Muscle of back (tissue), 11 donors: ENCODE data around the gene TSBP1. TPM values are rescaled to one million over a fixed set of nuclear protein-coding genes. Genes with fewer than 3 reads are reported as not detected.
"Not testable (repeated sequence)": the region's sequence is repeated elsewhere in the genome, so short reads cannot be mapped to it uniquely, and the experiment has no call there.

Source experiments
- DNase-seq, 3 donors: peaks; one replicate each; pipeline versions ENCODE4 v3.0.0 to v3.0.0-alpha.2; 2013
- polyA plus RNA-seq, 10 donors: library from polyadenylated mRNA; unstranded; fragments of 120-200 nt; gene quantifications; one replicate each; pipeline ENCODE4 v1.2.1, GENCODE V29; 2013; ENCODE audit not compliant: insufficient read length in 10 of 10

The TSBP1 gene
- polyA plus RNA-seq, 10 donors, result 0.45 TPM; not detected in 9

DNA sequence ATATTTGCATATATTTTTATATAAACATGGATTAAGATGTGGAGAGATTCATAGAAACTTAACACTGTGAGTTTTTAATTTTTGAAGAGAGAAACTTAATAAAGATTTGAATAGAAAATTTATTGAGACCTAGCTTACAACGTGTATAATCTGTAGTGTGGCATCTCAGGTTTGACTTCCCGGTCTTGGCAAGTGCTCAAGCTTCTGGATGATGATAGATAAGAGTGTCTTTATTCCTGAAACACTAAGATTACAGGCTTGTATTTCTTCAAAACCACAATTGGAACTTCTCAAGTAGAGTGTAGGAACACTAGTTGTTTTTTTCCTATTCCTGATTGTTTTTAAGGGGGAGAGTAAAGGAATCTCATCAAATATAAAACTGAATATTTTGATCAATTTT is 83.3 kb downstream of the TSBP1 start:
- no peak for DNase-seq

DNA sequence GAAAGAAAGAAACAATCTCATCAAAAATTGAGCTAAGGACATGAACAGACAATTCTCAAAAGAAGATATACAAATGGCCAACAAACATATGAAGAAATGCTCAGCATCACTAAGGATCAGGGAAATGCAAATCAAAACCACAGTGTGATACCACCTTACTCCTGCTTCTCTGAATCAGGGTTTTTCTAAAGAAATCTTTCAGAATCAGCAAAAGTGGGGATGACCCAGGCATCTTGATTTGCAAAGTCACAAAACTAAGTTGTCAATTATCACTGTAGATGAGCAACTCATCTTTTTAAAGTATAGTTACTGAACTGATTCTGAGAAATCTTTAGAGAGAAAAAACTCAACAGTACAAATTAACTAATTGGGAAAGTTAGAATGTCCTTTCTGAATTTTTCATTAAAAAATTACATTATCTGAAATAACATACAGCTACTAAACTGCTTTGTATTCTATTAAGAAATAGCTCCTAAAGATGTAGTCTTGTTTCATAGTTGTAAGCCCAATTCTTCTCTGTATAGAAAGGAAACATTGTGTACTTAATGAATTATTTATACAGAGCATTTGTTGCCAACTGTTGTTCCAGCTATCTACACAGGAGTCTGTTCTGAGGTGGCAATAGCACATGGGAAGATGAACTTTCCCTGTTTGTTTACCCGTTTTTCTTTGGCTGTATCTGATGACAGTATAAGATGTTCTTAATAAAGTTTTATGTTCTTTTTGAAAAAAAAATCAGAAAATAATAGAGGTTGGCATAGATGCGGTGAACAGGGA is 97.7 kb downstream of the TSBP1 start:
- DNase-seq, result not testable (repeated sequence)

DNA sequence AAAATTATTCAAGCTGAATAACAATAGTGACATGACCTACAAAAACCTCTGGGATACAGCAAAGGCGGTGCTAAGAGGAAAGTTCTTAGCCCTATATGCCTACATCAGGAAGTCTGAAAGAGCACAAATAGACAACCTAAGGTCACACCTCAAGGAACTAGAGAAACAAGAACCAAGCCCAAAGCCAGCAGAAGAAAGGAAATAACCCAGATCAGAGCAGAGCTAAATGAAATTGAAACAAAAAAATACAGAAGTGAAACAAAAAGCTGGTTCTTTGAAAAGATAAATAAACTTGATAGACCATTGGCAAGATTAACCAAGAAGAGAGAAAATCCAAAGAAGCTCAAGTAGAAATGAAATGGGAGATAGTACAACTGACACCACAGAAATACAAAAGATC is 100.3 kb downstream of the TSBP1 start:
- no peak for DNase-seq

DNA sequence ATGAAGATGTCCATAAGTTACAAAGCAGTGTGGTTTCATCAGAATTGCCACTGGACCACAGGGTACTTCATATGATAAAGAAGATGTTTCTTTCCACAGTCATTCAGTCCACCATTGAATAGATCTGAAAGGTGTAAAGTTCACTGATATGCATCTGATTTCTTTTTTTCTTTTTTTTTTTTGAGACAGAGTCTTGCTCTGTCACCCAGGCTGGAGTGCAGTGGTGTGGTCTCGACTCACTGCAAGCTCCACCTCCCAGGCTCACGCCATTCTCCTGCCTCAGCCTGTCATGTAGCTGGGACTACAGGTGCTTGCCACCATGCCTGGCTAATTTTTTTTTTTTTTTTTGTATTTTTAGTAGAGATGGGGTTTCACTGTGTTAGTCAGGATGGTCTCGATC is 103.2 kb downstream of the TSBP1 start:
- DNase-seq, result not testable (repeated sequence)

DNA sequence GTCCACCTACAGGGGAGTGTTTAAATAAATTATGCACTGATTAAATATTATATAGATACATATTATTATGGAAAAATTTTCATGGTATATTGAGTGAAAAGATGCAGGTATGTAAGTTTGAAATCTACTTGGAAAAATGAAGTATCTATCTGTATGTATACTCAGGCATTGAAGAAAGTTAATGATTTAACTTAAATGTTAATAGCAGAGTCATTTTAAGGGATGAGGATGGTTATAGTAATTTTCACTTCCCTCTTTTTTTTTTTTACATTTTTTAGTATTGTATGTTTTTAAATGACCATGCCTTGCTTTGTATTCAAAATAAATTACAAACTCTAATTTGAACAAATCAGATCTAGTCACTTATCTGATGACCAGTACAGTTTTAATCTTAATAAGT is 104.7 kb downstream of the TSBP1 start:
- no peak for DNase-seq

DNA sequence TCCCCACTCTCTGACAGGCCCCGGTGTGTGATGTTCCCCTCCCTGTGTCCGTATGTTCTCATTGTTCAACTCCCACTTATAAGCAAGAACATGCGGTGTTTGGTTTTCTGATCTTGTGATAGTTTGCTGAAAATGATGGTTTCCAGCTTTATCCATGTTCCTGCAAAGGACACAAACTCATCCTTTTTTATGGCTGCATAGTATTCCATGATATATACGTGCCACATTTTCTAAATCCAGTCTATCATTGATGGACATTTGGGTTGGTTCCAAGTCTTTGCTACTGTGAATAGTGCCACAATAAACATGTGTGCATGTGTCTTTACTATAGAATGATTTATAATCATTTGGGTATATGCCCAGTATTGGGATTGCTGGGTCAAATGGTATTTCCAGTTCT is 114.4 kb downstream of the TSBP1 start:
- DNase-seq, result not testable (repeated sequence)

DNA sequence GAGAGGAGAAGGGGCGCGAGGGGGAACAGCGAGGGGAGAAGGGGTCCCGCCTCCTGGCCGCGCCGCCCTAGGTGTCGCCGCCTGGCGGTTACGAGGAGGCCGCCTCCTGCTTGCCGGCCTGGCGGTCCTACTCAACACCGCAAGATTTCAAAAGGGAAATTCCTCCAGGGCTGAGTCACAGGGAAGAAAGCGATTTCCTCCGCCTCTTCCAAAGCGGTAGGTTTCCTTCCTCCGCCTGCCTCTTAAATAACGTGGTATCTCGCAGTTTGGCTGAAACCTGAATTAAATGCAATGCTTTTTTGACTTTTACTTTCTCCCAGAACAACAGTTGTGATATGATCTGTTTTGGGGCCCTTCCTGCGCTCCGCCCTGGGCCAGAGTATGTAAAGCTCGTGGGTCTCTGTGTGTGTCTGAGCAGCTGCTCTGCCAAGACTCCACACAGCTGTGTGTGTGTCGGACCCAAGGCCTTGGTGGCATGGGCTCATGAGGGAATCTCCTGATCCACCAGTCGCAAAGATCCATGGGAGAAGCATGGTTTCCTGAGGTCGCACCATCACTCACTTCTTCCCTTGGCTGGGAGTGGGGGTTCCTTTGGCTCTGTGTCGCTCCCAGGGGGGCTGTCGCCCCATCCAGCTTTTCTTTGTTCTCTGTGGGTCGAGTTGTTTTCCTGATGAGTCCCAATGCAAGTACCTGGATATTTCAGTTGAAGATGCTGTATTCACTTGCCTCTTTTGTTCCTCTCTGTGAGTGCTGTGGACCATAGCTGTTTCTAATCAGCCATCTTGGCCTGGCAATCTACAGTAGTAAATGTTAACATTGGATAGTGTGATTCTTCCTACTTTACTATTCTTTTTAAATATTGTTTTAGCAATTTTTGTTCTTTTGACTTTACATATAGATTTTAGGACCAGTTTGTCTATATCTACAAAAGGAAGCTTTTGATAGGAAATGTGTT is 116.2 kb downstream of the TSBP1 start:
- DNase-seq, result peak; percentile 87 to 93 (median 89)

DNA sequence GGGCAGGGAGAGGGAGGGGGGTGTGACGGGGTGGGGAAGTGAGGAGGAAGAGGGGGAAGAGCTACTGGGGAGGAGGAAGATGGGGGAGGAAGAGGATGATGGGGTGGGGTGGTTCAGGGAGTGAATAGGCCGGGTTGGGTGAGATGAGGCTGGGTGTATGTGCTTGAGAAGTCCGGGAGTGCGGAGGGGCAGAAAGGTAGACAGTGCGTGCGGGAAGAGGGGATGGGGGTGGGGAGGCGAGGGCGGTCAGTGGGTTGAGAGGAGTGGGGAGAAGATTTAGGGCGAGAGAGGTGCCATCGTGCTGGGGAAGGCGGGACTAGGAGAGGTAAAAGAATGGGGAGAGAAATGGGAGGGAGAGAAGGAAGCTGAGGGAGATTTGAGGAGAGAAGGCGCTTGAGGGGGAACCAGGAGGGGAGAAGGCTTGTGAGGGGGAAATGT is 116.9 kb downstream of the TSBP1 start:
- DNase-seq, result no peak

DNA sequence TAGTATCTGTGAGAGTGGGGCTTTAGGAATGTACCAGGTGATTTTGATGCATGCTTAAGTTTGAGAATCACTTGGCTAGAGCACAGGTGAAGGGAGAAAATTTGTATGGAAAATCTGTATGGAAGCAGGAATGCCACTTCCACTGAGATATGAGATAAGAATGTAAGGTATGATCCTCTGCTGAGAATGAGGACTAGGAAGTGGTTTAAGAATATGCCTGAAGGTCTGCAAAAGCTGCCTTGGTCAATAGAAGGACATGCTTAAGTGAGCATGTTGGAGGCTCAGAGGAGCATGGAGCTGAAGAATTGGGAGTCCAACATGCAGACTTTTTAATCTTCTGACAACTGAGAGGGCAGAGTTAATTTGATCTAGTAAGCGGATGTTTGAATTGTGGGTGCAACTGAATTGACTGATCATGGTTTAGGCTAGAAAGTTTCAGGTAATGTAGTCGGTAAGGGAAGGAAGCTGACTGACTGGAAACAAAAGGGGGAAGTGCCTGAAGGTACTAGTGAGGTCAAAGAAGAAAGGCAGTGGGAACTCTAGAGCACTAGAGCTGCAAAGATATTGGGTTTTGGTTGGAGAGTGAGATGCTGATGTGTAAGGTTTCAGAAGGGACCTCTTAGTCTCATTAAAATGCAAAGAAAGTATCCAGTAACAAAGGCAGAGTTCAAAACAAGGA is 119.2 kb downstream of the TSBP1 start:
- no peak for DNase-seq

DNA sequence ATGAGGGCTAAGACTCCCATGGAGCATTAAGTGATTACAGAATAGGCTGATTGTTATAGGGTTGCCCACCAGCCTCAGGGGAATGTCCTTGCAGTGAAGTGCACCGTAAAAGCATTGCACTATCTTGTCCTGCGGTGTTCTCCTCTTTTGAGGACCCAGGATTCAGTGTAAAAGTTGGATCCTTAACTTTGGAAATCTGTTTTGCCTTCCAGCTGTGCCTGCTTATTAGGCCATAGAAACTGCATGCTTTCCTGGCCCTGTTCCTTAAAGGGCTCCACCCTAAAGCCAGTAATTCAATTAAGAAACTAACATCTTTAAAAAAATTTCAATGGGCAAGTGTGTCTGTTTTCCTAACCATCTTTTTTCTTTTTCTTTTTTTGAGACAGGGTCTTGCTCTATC is 122.4 kb downstream of the TSBP1 start:
- DNase-seq, result no peak

DNA sequence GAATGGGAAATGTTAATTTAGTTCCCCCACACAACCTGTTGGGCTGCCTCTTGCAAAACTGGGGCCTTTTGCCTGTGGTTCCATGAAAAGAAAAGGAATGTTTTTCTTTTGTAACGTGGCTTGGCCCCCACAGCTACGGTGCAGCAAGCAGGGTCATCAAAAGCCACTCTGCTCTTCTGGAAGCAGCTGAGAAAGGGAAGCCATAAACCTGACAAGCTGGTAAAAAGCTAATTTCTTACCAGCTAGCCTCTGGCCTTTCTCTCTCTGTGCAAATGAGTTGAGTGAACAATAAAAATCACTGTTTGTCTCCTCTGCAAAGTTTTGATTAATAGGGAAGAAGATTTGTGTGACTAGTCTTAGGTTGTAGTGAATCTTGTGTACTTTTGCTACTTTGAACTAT is 124.3 kb downstream of the TSBP1 start:
- DNase-seq, result no peak

DNA sequence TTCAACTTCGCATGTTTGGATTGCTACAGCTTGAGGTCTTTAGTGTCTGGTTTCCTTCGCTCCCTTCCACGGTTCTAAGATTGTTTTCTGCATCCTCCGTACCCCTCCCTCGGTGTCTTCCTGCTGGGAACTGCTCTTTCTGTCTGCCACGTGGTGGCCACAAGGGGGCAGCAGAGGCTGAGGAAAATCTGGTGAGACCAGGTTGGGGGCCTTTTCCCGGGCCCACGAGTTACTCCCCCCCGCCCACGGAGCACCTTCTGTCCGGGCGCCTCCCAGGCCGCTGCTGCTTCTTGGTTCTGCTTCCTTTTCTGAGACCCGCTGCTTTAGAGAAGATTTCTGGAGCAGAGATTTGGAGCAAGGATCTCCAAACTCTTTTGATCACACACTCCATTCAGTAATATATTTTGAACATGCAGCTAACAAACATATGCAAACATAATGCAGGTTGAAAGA is 126.7 kb downstream of the TSBP1 start:
- peak; percentile 76 to 93 (median 90) for DNase-seq

DNA sequence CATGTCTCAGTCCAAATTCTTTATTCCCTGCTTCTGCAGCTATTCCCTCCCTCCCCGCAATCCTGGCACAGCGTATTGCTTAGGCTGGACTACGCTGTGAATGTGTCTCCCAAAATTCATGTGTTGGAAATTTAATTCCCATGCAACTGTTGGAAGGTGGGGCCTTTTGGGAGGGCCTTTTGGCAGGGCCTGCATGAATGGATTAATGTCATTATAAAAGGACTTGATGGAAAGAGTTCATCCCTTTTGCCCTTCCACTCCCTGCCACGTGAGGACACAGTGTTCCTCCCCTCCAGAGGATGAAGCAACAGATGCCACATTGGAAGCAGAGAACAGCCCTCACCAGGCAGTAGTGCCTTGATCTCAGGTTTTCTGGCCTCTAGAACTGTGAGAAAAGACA is 127.4 kb downstream of the TSBP1 start:
- peak in 2 of 3 donors; percentile 10 to 45 for DNase-seq

Other genes starting within 250 kb of the TSBP1 start
- 10 to 100 TPM; 33.0 to 55.9 (median 41.5) TPM for gene ATF6B, start 243.7 kb downstream of the TSBP1 start, polyA plus RNA-seq
- gene FKBPL, start 241.6 kb downstream of the TSBP1 start, polyA plus RNA-seq, result 1 to 10 TPM; 3.3 to 5.4 (median 4.0) TPM
- 1 to 10 TPM in 6 of 10 donors, under 1 TPM in 4; 0.62 to 2.0 (median 1.6) TPM for gene PRRT1, start 220.0 kb downstream of the TSBP1 start, polyA plus RNA-seq
- 10 to 100 TPM; 22.3 to 37.4 (median 29.0) TPM for gene PPT2, start 217.8 kb downstream of the TSBP1 start, polyA plus RNA-seq
- gene EGFL8, start 207.3 kb downstream of the TSBP1 start, polyA plus RNA-seq, result 10 to 100 TPM; 19.1 to 45.8 (median 25.4) TPM
- gene AGPAT1, start 195.8 kb downstream of the TSBP1 start, polyA plus RNA-seq, result 10 to 100 TPM; 55.3 to 64.3 (median 59.1) TPM
- 10 to 100 TPM; 39.1 to 54.0 (median 48.7) TPM for gene RNF5, start 193.5 kb downstream of the TSBP1 start, polyA plus RNA-seq
- gene AGER, start 187.7 kb downstream of the TSBP1 start, polyA plus RNA-seq, result 10 to 100 TPM in 2 of 10 donors, 1 to 10 TPM in 8; 4.9 to 15.9 (median 7.4) TPM
- gene PBX2, start 181.7 kb downstream of the TSBP1 start, polyA plus RNA-seq, result 100 to 1,000 TPM in 7 of 10 donors, 10 to 100 TPM in 3; 86.2 to 123 (median 103) TPM
- gene GPSM3, start 179.3 kb downstream of the TSBP1 start, polyA plus RNA-seq, result 10 to 100 TPM in 2 of 10 donors, 1 to 10 TPM in 8; 5.0 to 17.7 (median 7.4) TPM
- 10 to 100 TPM; 15.1 to 30.0 (median 22.0) TPM for gene NOTCH4, start 147.8 kb downstream of the TSBP1 start, polyA plus RNA-seq
- gene BTNL2, start 35.3 kb upstream of the TSBP1 start, polyA plus RNA-seq, result 1 to 10 TPM in 1 of 10 donors, under 1 TPM in 8, not detected in 1; 0.16 to 1.2 (median 0.39) TPM
- gene HLA-DRA, start 68.0 kb upstream of the TSBP1 start, polyA plus RNA-seq, result 10 to 100 TPM; 16.9 to 36.5 (median 29.0) TPM
- 10 to 100 TPM in 3 of 10 donors, 1 to 10 TPM in 7; 1.1 to 19.3 (median 2.9) TPM for gene HLA-DRB5, start 158.4 kb upstream of the TSBP1 start, polyA plus RNA-seq
- 10 to 100 TPM in 6 of 10 donors, 1 to 10 TPM in 4; 3.9 to 22.6 (median 11.4) TPM for gene HLA-DRB1, start 217.9 kb upstream of the TSBP1 start, polyA plus RNA-seq